ENCODE data around the gene MRI1. TPM values are rescaled to one million over a fixed set of nuclear protein-coding genes. Genes with fewer than 3 reads are reported as not detected.
"Not testable (repeated sequence)": the region's sequence is repeated elsewhere in the genome, so short reads cannot be mapped to it uniquely, and the experiment has no call there.

The MRI1 gene
- total RNA-seq, 1 donor from 2014 or later = 32.6 TPM

DNA sequence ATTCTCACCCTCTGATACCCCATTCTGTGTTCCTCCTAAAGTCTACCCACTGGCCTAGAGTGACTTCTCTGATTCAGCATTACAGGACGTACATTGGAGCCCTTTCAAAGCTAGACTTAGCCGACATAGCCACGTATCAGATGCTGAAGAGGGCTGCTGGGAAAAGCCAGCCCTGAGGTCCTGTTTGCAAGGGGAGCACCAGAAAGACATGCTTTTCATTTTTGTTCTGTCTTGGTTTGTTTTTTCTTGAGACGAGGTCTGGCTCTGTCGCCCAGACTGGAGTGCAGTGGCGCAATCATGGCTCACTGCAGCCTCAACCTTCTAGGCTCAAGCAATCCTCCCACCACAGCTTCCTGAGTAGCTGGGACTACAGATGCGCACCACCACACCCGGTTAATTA is 24.7 kb downstream of the MRI1 start:
- H3K4me3 ChIP-seq = no peak overlapping the region
- H3K4me1 ChIP-seq = peaks cover 23% of the 10 kb centered on the region
- ATAC-seq (peak; percentile 26), DNase-seq (no peak)
- peak overlapping the region; percentile 83 for H3K27ac ChIP-seq
- no peaks in the 10 kb centered on the region for H3K27me3 ChIP-seq
- H3K36me3 ChIP-seq = no peaks in the 10 kb centered on the region
- no peak for TF ChIP-seq CTCF (IDR thresholded peaks at IDR 0.05)
- no peaks in the 10 kb centered on the region for H3K9me3 ChIP-seq
- intact Hi-C loops (cut with DNase I) = loop anchor here (5.0 kb wide), 1 partner anchor 73 kb away; no protein-coding TSS in a partner anchor

GRCh38 chr19:13790354-13790753 is 26.0 kb downstream of the MRI1 start:
- Histone ChIP-seq H3K4me1 (peaks cover 19% of the 10 kb centered on the region), H3K27me3 (no peaks in the 10 kb centered on the region), H3K36me3 (no peaks in the 10 kb centered on the region), H3K27ac (peak overlapping the region; percentile 67), H3K4me3 (no peak overlapping the region), H3K9me3 (no peaks in the 10 kb centered on the region)
- intact Hi-C loops (cut with DNase I) = no loop called here
- no peak for ATAC-seq
- DNase-seq = no peak
- TF ChIP-seq CTCF (IDR thresholded peaks at IDR 0.05) = no peak

- peaks cover 35% of the 10 kb centered on the region for H3K4me1 ChIP-seq
Observed at GRCh38 chr19:13793317-13793716, 29.0 kb downstream of the MRI1 start.

DNA sequence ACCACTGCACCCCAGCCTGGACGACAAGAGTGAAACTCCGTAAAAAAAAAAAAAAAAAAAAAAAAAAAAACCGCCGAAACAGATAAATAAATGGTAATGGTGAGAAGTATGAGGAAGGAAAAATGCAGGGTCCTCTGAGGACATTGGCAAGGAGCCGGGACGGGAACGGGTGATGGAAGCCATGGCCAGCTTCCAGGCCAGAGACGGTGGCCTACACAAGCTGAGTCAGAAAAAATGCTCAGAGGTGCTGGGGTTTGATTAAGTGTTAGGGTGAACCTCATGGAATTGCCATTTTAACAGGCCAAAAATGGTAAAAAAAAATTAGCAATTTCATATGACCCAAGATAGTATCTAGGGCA is 30.1 kb downstream of the MRI1 start:
- Histone ChIP-seq H3K9me3 (no peaks in the 10 kb centered on the region), H3K36me3 (no peaks in the 10 kb centered on the region), H3K4me3 (peak overlapping the region; percentile 79), H3K27me3 (no peaks in the 10 kb centered on the region), H3K27ac (peak overlapping the region; percentile 94), H3K4me1 (peaks cover 27% of the 10 kb centered on the region)
- intact Hi-C loops (cut with DNase I) = no loop called here
- ATAC-seq (no peak), DNase-seq (peak; percentile 74)
- TF ChIP-seq CTCF (IDR thresholded peaks at IDR 0.05) = no peak

More at GRCh38 chr19:13793317-13793716, 29.0 kb downstream of the MRI1 start:
- intact Hi-C loops (cut with DNase I); H3K9me3 ChIP-seq; DNase-seq; ATAC-seq; H3K36me3 ChIP-seq; H3K4me3 ChIP-seq; H3K27ac ChIP-seq; H3K27me3 ChIP-seq: not testable (repeated sequence)

DNA sequence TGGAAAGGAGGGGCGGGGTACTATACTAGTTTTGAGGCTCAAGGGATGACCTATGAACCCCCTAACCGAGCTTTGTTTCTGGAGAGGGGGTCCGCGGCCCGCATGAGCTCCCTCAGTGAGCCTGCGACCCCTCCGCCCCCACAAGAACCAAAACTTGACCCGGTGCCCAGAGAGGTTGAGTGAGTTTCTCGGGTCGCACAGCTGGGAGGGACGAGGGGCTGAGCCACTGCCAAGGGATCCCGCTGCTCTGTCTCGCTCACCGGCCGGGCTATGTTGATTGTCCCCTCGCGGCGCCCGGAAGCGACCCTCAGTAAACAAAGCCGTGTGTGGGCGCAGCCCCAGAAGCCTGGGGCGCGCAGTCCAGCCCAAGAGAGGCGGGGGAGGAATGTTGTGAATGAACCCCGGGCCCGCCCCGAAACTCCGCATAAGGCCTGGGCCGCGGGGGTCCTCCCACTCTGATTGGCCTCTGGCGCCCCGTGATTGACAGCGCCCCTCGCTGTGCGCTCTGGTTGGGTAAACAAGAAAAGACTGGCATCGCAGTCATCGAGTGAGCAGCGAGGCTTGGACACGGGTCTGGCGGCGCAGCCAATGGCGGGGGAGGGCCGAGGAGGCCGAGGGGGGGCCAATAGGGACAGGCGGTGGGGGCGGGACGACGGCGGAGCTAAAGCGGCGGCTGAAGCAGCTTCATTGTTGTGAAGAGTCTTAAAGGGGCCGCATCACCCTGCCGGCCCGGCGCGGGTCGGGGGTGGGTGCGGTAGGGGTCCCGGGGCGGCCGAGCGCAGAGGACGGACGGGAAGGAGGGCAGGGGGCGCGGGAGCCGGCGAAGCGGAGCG is 30.7 kb downstream of the MRI1 start, which contains the start of gene ZSWIM4:
TSS of gene ZSWIM4 (plus strand) at position 687 of the 833 bp plus-strand sequence. CDS start 206 bp downstream, outside the sequence.
- Histone ChIP-seq H3K27ac (peak within 1 kb of the TSS; percentile 94), H3K27me3 (no peaks in the 10 kb centered on the region), H3K4me3 (peak within 1 kb of the TSS; percentile 79), H3K36me3 (no peaks in the 10 kb centered on the region), H3K9me3 (no peaks in the 10 kb centered on the region), H3K4me1 (peaks cover 23% of the 10 kb centered on the region)
- DNase-seq (peak; percentile 99), ATAC-seq (peak; percentile 98)
- intact Hi-C loops (cut with DNase I) = loop anchor here (5.0 kb wide), 1 partner anchor 37 kb away; no protein-coding TSS in a partner anchor
- no peak for TF ChIP-seq CTCF (IDR thresholded peaks at IDR 0.05)

GRCh38 chr19:13795595-13796300 is 31.4 kb downstream of the MRI1 start:
- intact Hi-C loops (cut with DNase I) = loop anchor here (5.0 kb wide), 1 partner anchor 37 kb away; no protein-coding TSS in a partner anchor
- no peaks in the 10 kb centered on the region for H3K9me3 ChIP-seq
- H3K4me1 ChIP-seq = peaks cover 23% of the 10 kb centered on the region
- H3K27me3 ChIP-seq = no peaks in the 10 kb centered on the region
- peak overlapping the region; percentile 88 for H3K27ac ChIP-seq
- H3K4me3 ChIP-seq = peak overlapping the region; percentile 79
- ATAC-seq = peak; percentile 3
- no peak for TF ChIP-seq CTCF (IDR thresholded peaks at IDR 0.05)
- no peaks in the 10 kb centered on the region for H3K36me3 ChIP-seq
- peak; percentile 75 for DNase-seq

Measured in upper lobe of right lung (tissue), 1 donor.